GM21447 (cell line): Measurements from ENCODE around the gene FOXP1.

Experiments
- ATAC-seq: cut with Tn5 transposase; IDR thresholded peaks from one replicate; pipeline ENCODE4 v1.9.1; 2021; ENCODE audit not compliant: unreplicated experiment

FOXP1 gene

GRCh38 chr3:71197841-71198565 is 385.5 kb downstream of the FOXP1 start:
- no peak for ATAC-seq

GRCh38 chr3:71195492-71195891 is 388.0 kb downstream of the FOXP1 start:
- no peak for ATAC-seq

GRCh38 chr3:71194785-71195184 is 388.7 kb downstream of the FOXP1 start:
- no peak for ATAC-seq

- ATAC-seq = no peak
Measured at GRCh38 chr3:71191031-71191482, 392.5 kb downstream of the FOXP1 start.

- ATAC-seq = no peak
Measured at GRCh38 chr3:71189480-71189879, 394.0 kb downstream of the FOXP1 start.

- no peak for ATAC-seq
Measured at GRCh38 chr3:71187715-71188114, 395.8 kb downstream of the FOXP1 start.

GRCh38 chr3:71186801-71187200 is 396.7 kb downstream of the FOXP1 start:
- ATAC-seq = no peak

GRCh38 chr3:71185733-71186455 is 397.6 kb downstream of the FOXP1 start:
- ATAC-seq = no peak

- ATAC-seq = no peak
Measured at GRCh38 chr3:71184252-71184651, 399.3 kb downstream of the FOXP1 start.

- ATAC-seq = no peak
Measured at GRCh38 chr3:71183549-71183948, 400.0 kb downstream of the FOXP1 start.

GRCh38 chr3:71180524-71180923 is 403.0 kb downstream of the FOXP1 start:
- ATAC-seq = no peak

GRCh38 chr3:71177375-71177774 is 406.2 kb downstream of the FOXP1 start:
- no peak for ATAC-seq

GRCh38 chr3:71176366-71176765 is 407.2 kb downstream of the FOXP1 start:
- ATAC-seq = no peak

- no peak for ATAC-seq
Measured at GRCh38 chr3:71175691-71176365, 407.7 kb downstream of the FOXP1 start.

GRCh38 chr3:71172951-71173350 is 410.6 kb downstream of the FOXP1 start:
- no peak for ATAC-seq

- no peak for ATAC-seq
Measured at GRCh38 chr3:71172189-71172588, 411.3 kb downstream of the FOXP1 start.

- no peak for ATAC-seq
Measured at GRCh38 chr3:71171247-71171646, 412.3 kb downstream of the FOXP1 start.

GRCh38 chr3:71168880-71169411 is 414.6 kb downstream of the FOXP1 start:
- no peak for ATAC-seq

- ATAC-seq = no peak
Measured at GRCh38 chr3:71168121-71168721, 415.3 kb downstream of the FOXP1 start.

- ATAC-seq = no peak
Measured at GRCh38 chr3:71166339-71167240, 416.9 kb downstream of the FOXP1 start.
